GOT3 (cell line): Measurements from ENCODE around the gene RASSF1.
A peak's percentile ranks its signal among the peaks of the same experiment; 100 is the strongest.

Source experiments
- DNase-seq: peaks from one replicate; lab custom pipeline; 2025; ENCODE audit warnings: mixed read lengths; lab: John Stamatoyannopoulos, UW

Gene RASSF1

GRCh38 chr3:50299929-50300680 lies 40.5 kb downstream of the RASSF1 start:
- DNase-seq: no peak

- DNase-seq: no peak
These were observed 41.1 kb downstream of the RASSF1 start for GRCh38 chr3:50299638-50299928.

DNA sequence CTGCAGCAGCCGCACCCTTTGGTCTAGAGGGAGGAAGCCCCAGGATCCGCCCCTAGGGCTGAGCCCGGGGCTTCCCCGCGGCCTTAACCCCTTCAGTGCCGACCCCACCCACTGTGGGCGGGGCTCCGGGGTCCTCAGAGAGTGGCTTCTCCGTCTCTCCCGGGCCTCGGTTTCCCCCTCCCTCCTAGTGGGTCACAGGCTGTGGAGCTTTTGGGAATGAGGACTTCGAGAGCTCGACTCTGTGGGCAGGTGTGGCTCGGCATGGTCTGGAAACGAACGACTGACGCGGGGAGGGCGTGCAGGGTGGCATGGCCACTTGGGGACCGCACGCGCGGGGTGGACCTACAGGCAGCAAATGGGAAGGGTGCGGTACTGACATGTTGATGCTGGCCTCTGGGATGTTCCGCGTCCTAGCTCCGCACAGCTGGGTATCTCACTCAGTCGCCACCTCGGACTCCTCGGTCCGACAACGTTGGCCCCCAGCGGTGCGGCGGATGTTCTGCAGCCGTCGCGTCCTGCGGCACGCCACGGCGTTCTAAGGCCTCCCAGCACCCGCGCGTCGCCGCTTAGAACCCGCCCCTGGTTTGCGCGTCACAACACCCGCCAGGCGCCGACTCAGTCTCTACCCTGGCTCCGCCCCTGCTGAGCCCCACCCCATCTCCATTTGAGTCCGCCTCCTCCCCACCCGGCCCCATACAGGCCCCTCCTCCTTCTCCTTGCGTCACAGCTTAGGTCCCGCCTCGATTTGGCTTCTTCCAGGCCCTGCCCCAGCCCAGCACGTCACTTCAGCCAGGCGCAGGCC lies 41.6 kb downstream of the RASSF1 start, which contains the start of the genes HYAL3 and NAA80:
HYAL3 (minus strand) TSS at position 570 of the 802 bp plus-strand sequence. CDS start 3,803 bp downstream, outside the sequence.
NAA80 (minus strand) TSS at position 570 of the 802 bp plus-strand sequence. CDS start 1,942 bp downstream, outside the sequence.
- peak; percentile 98 for DNase-seq

- no peak for DNase-seq
These were observed 42.5 kb downstream of the RASSF1 start for GRCh38 chr3:50297896-50298725.

- DNase-seq: no peak
These were observed 43.3 kb downstream of the RASSF1 start for GRCh38 chr3:50297384-50297775.

DNA sequence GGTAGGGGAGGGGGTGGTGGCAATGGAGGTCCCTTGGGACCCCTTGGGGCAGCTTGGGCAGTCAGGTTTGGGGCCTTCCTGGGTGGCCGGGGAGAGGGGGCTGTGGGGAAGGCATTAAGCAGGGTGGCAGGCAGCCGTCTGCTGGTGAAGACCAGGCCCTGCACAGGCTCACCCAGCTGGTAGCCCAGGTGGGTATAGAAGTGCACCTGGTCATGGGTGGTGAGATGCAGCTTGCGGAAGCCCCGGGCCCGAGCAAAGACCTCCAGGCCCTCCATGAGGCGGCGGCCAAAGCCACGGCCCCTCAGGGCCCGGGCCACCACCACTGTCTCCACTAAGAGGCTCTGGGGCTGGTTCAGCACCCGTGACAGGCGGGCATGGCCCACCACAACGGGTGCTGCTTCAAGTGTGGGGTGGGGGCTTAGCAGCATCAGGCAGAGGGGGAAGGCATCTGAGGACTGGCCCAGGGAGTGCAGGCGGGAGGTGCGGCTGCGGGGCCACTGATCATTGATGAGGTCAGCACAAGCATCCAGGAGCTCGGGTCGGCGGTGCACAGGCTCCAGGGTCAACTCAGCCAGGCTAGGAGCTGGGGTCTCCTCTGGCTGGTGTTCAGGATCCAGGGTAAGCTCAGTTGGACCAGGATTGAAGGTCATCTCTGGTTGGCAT lies 43.8 kb downstream of the RASSF1 start:
- no peak for DNase-seq

DNA sequence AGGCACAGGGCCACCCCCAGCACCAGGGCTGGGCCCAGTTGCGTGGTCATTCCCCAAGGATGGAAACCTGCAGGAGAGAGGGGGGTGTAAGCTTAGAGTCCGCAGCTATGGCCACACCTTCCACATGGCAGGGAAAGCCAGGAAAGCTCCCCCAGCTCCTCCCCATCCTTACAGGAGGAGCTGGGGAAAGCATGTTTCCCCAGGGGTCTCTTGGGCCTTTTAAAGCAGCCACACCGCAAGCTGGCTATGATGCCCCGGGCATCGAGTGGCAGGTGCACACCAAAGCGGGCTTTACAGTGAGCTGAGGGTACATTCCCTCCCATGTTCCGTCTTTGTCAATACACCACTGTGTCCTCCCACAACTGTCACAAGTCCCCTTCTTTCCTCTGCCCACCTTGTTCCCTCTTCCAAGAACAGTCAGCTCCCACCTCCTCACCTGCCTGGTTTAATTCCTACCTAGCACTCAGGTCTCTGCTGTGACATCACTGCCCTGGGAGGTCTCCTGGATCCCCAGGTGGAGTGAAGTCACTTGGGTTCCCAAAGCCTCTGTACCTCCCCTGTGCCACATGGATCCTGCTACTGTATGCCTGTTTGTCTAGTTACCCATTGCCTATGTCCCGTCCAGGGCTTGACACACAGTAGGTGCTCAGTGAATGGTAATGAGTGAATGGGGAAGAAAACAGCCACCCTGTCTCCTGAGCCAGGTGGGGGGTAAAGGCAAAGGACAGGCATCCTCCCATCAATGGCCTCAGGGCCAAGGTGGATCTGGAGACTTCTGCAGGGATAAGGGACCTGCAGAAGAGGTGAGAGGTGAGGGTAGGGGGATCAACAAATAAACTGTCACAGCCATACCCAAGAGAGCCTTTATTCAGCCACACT lies 44.8 kb downstream of the RASSF1 start:
- DNase-seq: no peak

- no peak for DNase-seq
These were observed 45.9 kb downstream of the RASSF1 start for GRCh38 chr3:50294492-50295403.

- DNase-seq: no peak
These were observed 46.5 kb downstream of the RASSF1 start for GRCh38 chr3:50294089-50294488.

DNA sequence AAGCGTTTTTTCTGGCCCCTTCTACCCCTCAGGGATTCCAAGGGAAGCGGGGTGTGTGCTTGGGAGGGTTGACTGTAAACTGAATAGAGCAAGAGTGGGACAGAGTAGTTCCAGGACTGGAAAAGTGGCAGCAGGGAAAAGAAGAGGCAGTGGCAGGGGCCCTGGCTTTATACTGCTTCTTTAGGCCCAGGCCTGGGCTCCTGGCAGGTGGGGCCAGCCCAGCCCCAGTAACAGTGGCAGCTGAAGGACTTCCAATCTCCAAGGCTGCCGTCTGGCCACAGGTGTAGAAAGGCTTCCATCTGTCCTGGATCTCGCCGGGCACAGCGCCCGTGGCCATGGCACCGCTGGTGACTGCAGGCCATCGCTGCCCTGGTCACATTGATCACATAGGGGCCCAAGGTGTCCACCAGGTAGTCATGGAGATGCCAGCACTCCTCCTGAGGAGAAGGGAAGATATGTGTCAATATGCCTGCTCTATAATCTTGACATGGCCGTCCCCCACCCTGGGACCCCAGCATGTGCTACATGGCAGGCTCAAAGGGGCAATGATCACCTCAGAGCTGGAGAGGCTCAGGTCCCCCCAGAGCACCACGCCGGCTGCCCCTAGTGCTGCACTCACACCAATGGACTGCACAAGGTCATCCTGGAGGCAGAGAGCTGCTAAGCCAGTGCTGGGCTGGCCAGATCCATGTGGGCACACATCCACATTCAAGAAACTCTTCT lies 47.4 kb downstream of the RASSF1 start:
- no peak for DNase-seq

DNA sequence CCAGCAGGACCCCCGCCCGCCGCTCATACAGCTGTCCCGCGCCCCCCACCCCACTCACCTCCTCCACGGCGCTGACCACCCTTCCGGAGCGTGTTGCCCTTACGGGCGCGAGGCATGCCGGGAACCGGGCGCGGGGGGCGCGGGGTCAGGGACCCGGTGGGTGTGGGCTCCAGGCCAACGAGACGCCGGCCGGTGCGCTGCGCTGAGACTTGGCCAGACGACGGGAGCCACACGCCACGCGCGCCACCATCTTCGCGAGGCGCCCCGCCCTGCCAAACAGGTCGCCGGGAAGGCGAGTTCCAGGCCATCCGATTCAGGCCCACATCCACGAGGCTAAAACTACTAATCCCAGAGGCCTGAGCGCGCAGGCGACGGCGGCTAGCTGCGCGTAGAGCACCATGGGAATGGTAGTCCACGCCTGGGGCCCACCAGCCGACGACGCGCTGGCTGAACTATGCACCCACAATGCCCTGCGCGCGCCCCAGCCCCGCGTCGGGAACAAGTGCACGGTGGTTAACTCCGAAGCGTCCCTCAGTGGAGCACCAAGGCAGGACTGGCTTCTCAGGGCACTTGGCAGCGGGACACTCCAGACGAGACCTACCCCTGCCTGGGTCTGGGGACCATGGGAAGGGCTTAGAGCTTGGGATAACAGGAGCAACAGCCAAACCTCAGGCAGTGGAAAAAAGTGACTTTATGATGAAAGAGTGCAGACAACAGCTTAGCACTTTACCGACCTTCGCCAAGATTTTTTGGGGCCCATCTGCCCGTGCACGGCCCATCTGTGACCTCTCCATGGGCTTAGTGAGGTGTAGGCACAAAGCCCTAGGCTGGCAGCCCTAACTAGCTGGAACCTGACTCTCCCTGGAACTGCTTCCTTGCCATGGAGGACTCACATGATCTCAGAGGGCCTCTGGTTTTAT lies 48.2 kb downstream of the RASSF1 start, which contains the start of gene IFRD2:
IFRD2 (minus strand) TSS at position 271 of the 920 bp plus-strand sequence; CDS start at position 116, 155 bp downstream.
- peak; percentile 90 for DNase-seq

DNA sequence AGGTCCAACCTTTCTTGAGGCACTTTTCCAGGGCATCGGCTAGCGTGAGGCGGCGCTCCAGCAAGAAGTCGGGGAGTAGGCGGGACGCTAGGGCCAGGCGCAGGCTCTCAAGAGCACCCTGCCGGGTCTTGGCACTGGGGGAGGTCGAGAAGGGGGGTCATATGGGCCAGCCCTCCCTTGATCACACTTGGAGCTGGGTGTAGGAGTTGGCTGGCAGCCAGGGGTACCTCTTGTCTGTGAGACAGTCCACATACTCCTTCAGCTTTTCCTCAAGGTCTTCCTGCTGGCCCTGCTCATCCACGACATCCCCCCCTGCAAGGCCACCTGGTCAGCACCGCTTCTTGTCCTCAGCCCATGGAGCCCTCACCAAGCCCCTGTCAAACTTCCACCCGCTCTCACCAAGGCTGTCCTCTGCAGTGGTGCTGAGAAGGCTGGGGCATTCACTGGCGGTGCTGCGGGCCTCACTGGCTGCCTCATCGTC lies 50.4 kb downstream of the RASSF1 start:
- no peak for DNase-seq

DNA sequence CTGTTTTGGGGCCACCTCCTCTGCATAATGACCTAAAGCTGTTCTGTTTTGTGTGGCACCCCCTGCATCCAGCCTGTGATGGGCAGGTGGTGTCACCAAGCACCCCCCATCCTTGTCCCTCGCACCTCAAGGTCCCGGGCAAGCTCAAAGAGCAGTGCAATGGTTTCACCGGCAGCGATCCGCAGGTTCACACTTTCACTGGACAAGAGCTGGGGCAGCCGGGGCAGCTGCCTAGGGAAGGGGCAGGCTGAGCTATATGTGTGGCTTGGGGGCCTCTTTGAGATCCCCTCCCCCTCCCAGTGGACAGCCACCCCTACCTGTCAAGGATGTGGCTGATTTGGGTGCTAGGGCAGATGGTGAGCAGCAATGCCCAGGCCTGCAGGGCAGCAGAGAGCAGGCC lies 51.5 kb downstream of the RASSF1 start:
- DNase-seq: no peak

DNA sequence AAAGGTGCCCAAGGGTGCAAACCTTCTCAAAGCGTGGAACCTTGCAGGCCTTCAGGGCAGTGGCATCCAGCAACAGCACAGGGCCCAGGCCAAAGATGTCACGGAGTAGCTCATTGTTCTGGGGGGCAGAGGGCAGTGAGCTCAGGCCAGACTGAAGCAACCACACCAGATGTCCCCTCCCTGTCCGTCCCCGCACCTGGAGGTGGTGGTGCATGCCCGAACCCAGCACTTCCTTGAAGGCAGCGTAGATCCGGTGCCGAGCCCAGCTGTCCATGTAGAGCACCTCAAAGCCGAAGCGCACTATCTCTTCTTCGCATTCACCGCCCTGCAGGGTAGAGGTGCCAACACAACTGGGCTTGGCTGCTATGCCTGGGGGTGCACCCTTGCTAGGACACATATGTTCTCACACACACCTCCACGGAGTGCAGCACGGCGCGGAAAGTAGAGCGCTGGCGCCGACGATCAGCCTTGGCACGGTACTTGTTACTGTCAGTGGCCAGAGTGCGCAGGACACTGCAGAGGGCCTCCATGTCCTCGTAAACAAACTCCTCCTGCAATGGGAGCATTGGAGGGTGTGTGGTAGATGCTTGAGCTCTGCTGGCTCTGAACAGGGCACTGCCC lies 52.1 kb downstream of the RASSF1 start:
- no peak for DNase-seq

DNA sequence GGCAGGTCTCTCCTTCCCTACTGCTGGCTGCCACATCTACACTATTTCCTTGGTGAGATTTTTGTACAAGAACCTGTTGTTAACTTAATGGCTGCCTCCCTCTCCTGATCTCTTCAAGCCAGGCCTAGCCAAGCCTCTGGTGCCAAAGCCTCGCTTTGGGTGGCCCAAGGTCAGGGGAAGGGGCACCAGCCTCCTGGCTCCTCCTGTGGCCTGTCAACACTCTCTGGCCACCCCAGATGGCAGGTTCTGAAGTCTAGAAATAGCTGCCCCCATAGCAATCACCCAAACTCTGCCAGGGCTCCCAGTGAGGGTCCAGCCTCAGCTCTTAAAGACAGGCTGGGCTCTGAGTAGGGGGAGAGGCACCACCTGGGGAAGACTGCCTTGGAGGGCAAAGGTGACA lies 53.4 kb downstream of the RASSF1 start:
- DNase-seq: no peak

- no peak for DNase-seq
These were observed 54.1 kb downstream of the RASSF1 start for GRCh38 chr3:50286322-50287227.
